SK-N-SH (cell line): ENCODE results near the gene GUF1.

Source experiments
- FOXM1 ChIP-seq: IDR thresholded peaks from 2 replicates; pipeline ENCODE4 v1.4.0; 2012; ENCODE audit warnings: low read depth, mild to moderate bottlenecking
- POLR2AphosphoS5 ChIP-seq: IDR thresholded peaks from 2 replicates; pipeline ENCODE4 v1.6.1; 2012; ENCODE audit warnings: low read depth, low read length
- TAF1 ChIP-seq: IDR thresholded peaks from 2 replicates; pipeline ENCODE4 v1.6.1; 2012; ENCODE audit warnings: low read depth, mild to moderate bottlenecking, low read length, moderate library complexity, borderline replicate concordance
- TF ChIP-seq, protein P1 (sequence below): fragments of 200-600 bp; sonication (generic); IDR thresholded peaks from 2 replicates; pipeline ENCODE4 v1.6.1; 2017; ENCODE audit warnings: antibody characterized with exemption, mild to moderate bottlenecking, moderate library complexity
- TF ChIP-seq, protein P2 (sequence below): IDR thresholded peaks from 2 replicates; pipeline ENCODE4 v1.6.1; 2012; ENCODE audit warnings: mild to moderate bottlenecking, low read depth, low read length, moderate library complexity

DNA sequence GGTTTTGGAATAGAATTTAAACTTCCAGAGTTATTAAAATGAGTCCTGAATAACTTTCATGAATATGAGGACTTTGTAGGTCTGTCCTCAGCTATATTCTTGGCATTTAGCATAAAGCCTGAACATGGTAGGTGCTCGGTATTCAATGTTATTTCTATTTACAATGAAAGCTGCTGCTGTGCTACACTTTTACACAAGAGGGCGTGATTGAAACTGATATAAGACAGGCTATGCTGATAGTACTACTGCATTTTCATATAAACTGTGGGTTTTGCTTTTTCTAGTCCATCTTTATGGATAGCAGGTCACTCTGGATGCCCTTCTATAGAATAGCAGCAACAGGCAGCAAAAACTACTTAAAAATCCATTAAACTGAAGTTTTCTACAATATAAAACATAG is 60.4 kb downstream of the GUF1 start:
- TF ChIP-seq FOXM1 (no peak), POLR2AphosphoS5 (no peak), TAF1 (no peak)
- TF ChIP-seq, protein P1, sequence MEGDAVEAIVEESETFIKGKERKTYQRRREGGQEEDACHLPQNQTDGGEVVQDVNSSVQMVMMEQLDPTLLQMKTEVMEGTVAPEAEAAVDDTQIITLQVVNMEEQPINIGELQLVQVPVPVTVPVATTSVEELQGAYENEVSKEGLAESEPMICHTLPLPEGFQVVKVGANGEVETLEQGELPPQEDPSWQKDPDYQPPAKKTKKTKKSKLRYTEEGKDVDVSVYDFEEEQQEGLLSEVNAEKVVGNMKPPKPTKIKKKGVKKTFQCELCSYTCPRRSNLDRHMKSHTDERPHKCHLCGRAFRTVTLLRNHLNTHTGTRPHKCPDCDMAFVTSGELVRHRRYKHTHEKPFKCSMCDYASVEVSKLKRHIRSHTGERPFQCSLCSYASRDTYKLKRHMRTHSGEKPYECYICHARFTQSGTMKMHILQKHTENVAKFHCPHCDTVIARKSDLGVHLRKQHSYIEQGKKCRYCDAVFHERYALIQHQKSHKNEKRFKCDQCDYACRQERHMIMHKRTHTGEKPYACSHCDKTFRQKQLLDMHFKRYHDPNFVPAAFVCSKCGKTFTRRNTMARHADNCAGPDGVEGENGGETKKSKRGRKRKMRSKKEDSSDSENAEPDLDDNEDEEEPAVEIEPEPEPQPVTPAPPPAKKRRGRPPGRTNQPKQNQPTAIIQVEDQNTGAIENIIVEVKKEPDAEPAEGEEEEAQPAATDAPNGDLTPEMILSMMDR = peak; percentile 48
- TF ChIP-seq, protein P2, sequence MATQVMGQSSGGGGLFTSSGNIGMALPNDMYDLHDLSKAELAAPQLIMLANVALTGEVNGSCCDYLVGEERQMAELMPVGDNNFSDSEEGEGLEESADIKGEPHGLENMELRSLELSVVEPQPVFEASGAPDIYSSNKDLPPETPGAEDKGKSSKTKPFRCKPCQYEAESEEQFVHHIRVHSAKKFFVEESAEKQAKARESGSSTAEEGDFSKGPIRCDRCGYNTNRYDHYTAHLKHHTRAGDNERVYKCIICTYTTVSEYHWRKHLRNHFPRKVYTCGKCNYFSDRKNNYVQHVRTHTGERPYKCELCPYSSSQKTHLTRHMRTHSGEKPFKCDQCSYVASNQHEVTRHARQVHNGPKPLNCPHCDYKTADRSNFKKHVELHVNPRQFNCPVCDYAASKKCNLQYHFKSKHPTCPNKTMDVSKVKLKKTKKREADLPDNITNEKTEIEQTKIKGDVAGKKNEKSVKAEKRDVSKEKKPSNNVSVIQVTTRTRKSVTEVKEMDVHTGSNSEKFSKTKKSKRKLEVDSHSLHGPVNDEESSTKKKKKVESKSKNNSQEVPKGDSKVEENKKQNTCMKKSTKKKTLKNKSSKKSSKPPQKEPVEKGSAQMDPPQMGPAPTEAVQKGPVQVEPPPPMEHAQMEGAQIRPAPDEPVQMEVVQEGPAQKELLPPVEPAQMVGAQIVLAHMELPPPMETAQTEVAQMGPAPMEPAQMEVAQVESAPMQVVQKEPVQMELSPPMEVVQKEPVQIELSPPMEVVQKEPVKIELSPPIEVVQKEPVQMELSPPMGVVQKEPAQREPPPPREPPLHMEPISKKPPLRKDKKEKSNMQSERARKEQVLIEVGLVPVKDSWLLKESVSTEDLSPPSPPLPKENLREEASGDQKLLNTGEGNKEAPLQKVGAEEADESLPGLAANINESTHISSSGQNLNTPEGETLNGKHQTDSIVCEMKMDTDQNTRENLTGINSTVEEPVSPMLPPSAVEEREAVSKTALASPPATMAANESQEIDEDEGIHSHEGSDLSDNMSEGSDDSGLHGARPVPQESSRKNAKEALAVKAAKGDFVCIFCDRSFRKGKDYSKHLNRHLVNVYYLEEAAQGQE = no peak
